ENCODE data around the gene PIK3CG.

The PIK3CG gene

DNA sequence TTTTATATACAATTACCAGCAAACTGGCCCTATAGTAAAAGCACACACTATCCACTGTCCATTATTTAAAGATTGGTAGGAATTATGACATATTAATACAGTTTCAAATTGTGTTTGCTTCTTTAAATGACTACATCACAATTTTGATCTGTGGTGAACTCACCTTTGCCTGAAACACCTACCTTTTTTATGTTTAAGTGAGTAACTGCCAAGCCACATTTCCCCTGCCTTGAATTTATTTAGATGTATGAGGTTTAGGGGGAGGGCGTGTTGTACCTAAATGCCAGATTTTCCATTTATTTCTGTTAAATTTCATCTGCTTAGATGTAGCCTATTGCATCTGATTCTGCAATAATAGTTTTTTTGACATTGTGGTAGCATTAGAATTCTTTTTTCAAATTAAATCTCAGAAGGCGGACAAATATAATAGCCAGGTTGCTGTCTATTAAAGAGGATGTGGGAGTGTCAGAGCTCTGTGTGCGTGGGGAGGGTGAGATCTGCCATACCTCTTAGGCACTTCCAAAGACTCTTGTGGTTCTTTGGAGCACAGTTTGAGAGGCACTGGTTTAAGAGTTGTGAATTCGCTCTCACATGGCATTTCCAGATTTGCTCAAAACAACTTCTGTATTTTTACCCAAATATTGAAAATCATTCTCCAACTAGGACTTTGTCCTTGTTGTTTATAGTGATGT lies 13.8 kb downstream of the PIK3CG start:
- Histone ChIP-seq H2BK15ac (ENCODE audit: low read depth, poor library complexity, severe bottlenecking) (no peak overlapping the region), H3K4me2 (ENCODE audit: low read length, poor library complexity, severe bottlenecking) (no peak overlapping the region), H3K36me3 (ENCODE audit: control insufficient read depth in 1 of 2, insufficient read depth in 2 of 2, low read depth in 1 of 2, low read length in 2 of 2) (no peaks in the 10 kb centered on the region), H4K91ac (ENCODE audit: low read length) (no peak overlapping the region), H4K8ac (ENCODE audit: low read length) (no peak overlapping the region), H3K23ac (ENCODE audit: low read length in 2 of 2) (no peak overlapping the region), H3K9me3 (ENCODE audit: control insufficient read depth, low read length) (no peaks in the 10 kb centered on the region), H3K18ac (ENCODE audit: low read depth in 1 of 2, low read length in 2 of 2) (no peak overlapping the region), H3K4me1 (ENCODE audit: control insufficient read depth, insufficient read depth, low read depth, low read length) (no peaks in the 10 kb centered on the region), H3K9ac (ENCODE audit: low read length) (no peak overlapping the region), H3K27me3 (ENCODE audit: control insufficient read depth in 1 of 2, insufficient read depth in 1 of 2, low read length in 2 of 2) (no peaks in the 10 kb centered on the region), H3K4me3 (ENCODE audit: insufficient read depth in 1 of 2, low read depth in 1 of 2, low read length in 2 of 2) (no peak overlapping the region), H3K14ac (ENCODE audit: low read length in 2 of 2) (no peak overlapping the region), H3K27ac (ENCODE audit: low read length, poor library complexity, severe bottlenecking) (no peak overlapping the region), H2BK120ac (ENCODE audit: low read depth, low read length) (no peak overlapping the region), H3K4ac (ENCODE audit: low read depth in 1 of 2, low read length in 2 of 2) (no peak overlapping the region), H2AFZ (ENCODE audit: low read depth, low read length) (no peak overlapping the region), H2BK5ac (ENCODE audit: low read depth, low read length, poor library complexity, severe bottlenecking) (no peak overlapping the region), H3K79me1 (replicated peaks; ENCODE audit: low read length, poor library complexity, severe bottlenecking) (no peaks in the 10 kb centered on the region), H2AK5ac (ENCODE audit: low read length, severe bottlenecking) (no peak overlapping the region), H2BK12ac (ENCODE audit: low read length in 2 of 2) (no peak overlapping the region)
- DNase-seq = no peak
- WGBS = 97% methylated on average over 2 of the region's 4 CpGs

DNA sequence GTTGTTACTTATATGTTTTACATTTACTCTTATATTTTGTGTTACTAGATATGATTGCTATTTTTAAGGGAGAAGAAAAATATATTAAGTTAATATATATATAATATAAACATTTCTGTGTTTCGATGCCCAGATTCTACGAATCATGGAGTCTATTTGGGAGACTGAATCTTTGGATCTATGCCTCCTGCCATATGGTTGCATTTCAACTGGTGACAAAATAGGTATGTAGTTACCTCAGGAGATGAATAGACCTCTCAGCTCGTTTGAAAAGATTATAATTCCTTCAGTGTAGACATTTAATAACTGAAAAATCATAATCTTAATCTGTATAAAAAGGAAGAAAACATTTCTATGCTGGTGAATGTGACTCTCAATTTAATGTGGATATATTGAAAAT lies 16.9 kb downstream of the PIK3CG start:
- H3K4me2 ChIP-seq (ENCODE audit: low read length, poor library complexity, severe bottlenecking) = no peak overlapping the region
- H4K91ac ChIP-seq (ENCODE audit: low read length) = no peak overlapping the region
- H3K4ac ChIP-seq (ENCODE audit: low read depth in 1 of 2, low read length in 2 of 2) = no peak overlapping the region
- no peak overlapping the region for H3K9ac ChIP-seq (ENCODE audit: low read length)
- H3K4me1 ChIP-seq (ENCODE audit: control insufficient read depth, insufficient read depth, low read depth, low read length) = no peaks in the 10 kb centered on the region
- DNase-seq = no peak
- H3K79me1 ChIP-seq (replicated peaks; ENCODE audit: low read length, poor library complexity, severe bottlenecking) = no peaks in the 10 kb centered on the region
- no peaks in the 10 kb centered on the region for H3K9me3 ChIP-seq (ENCODE audit: control insufficient read depth, low read length)
- H2BK15ac ChIP-seq (ENCODE audit: low read depth, poor library complexity, severe bottlenecking) = no peak overlapping the region
- no peak overlapping the region for H3K18ac ChIP-seq (ENCODE audit: low read depth in 1 of 2, low read length in 2 of 2)
- no peak overlapping the region for H2AFZ ChIP-seq (ENCODE audit: low read depth, low read length)
- H2BK5ac ChIP-seq (ENCODE audit: low read depth, low read length, poor library complexity, severe bottlenecking) = no peak overlapping the region
- no peak overlapping the region for H3K23ac ChIP-seq (ENCODE audit: low read length in 2 of 2)
- no peak overlapping the region for H2BK12ac ChIP-seq (ENCODE audit: low read length in 2 of 2)
- no peak overlapping the region for H2BK120ac ChIP-seq (ENCODE audit: low read depth, low read length)
- H2AK5ac ChIP-seq (ENCODE audit: low read length, severe bottlenecking) = no peak overlapping the region
- no peak overlapping the region for H3K4me3 ChIP-seq (ENCODE audit: insufficient read depth in 1 of 2, low read depth in 1 of 2, low read length in 2 of 2)
- H3K27me3 ChIP-seq (ENCODE audit: control insufficient read depth in 1 of 2, insufficient read depth in 1 of 2, low read length in 2 of 2) = peaks cover 6 to 7% of the 10 kb centered on the region in 2 experiments
- 80% methylated on average over 1 of the region's 3 CpGs for WGBS
- H3K14ac ChIP-seq (ENCODE audit: low read length in 2 of 2) = no peak overlapping the region
- H4K8ac ChIP-seq (ENCODE audit: low read length) = no peak overlapping the region
- no peak overlapping the region for H3K27ac ChIP-seq (ENCODE audit: low read length, poor library complexity, severe bottlenecking)
- H3K36me3 ChIP-seq (ENCODE audit: control insufficient read depth in 1 of 2, insufficient read depth in 2 of 2, low read depth in 1 of 2, low read length in 2 of 2) = no peaks in the 10 kb centered on the region

DNA sequence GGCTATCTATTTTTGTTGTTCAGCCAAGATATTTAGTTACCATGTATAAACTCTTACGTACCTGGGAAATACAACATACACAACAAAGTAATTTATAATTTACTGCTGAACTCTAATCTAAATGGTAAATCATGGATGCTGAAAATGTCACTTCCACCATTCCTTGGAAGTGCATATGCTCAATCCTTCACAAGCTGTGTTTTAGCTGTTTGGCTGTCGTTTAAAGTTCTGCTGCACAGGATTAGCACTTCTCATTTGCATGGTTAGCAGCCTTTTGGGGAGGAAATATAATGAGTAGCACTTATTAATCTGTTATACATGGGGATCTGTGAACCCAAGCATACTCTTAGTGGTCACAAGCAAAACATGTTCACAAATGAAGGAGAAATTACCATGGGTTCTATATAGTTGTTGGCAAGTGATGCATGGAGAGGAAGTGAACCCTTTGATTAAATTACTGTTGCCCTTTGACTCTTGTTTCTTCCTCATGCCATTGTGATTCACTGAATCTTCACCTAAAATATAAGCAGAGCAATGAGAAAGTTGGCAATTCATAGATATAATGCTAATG lies 18.5 kb downstream of the PIK3CG start:
- H3K27me3 ChIP-seq (ENCODE audit: control insufficient read depth in 1 of 2, insufficient read depth in 1 of 2, low read length in 2 of 2) = peaks cover 6 to 7% of the 10 kb centered on the region in 2 experiments
- H3K4ac ChIP-seq (ENCODE audit: low read depth in 1 of 2, low read length in 2 of 2) = no peak overlapping the region
- no peak overlapping the region for H2BK5ac ChIP-seq (ENCODE audit: low read depth, low read length, poor library complexity, severe bottlenecking)
- H3K18ac ChIP-seq (ENCODE audit: low read depth in 1 of 2, low read length in 2 of 2) = no peak overlapping the region
- no peak overlapping the region for H2BK120ac ChIP-seq (ENCODE audit: low read depth, low read length)
- H3K27ac ChIP-seq (ENCODE audit: low read length, poor library complexity, severe bottlenecking) = no peak overlapping the region
- no peak overlapping the region for H3K9ac ChIP-seq (ENCODE audit: low read length)
- H4K8ac ChIP-seq (ENCODE audit: low read length) = no peak overlapping the region
- H2BK12ac ChIP-seq (ENCODE audit: low read length in 2 of 2) = no peak overlapping the region
- H3K79me1 ChIP-seq (replicated peaks; ENCODE audit: low read length, poor library complexity, severe bottlenecking) = no peaks in the 10 kb centered on the region
- no peak overlapping the region for H3K4me2 ChIP-seq (ENCODE audit: low read length, poor library complexity, severe bottlenecking)
- no peak overlapping the region for H4K91ac ChIP-seq (ENCODE audit: low read length)
- no peak overlapping the region for H2BK15ac ChIP-seq (ENCODE audit: low read depth, poor library complexity, severe bottlenecking)
- 78% methylated on average over 1 of the region's 2 CpGs for WGBS
- no peaks in the 10 kb centered on the region for H3K4me1 ChIP-seq (ENCODE audit: control insufficient read depth, insufficient read depth, low read depth, low read length)
- no peak overlapping the region for H2AFZ ChIP-seq (ENCODE audit: low read depth, low read length)
- no peak overlapping the region for H3K14ac ChIP-seq (ENCODE audit: low read length in 2 of 2)
- H2AK5ac ChIP-seq (ENCODE audit: low read length, severe bottlenecking) = no peak overlapping the region
- no peaks in the 10 kb centered on the region for H3K36me3 ChIP-seq (ENCODE audit: control insufficient read depth in 1 of 2, insufficient read depth in 2 of 2, low read depth in 1 of 2, low read length in 2 of 2)
- H3K23ac ChIP-seq (ENCODE audit: low read length in 2 of 2) = no peak overlapping the region
- DNase-seq = no peak
- H3K9me3 ChIP-seq (ENCODE audit: control insufficient read depth, low read length) = no peaks in the 10 kb centered on the region
- H3K4me3 ChIP-seq (ENCODE audit: insufficient read depth in 1 of 2, low read depth in 1 of 2, low read length in 2 of 2) = no peak overlapping the region

DNA sequence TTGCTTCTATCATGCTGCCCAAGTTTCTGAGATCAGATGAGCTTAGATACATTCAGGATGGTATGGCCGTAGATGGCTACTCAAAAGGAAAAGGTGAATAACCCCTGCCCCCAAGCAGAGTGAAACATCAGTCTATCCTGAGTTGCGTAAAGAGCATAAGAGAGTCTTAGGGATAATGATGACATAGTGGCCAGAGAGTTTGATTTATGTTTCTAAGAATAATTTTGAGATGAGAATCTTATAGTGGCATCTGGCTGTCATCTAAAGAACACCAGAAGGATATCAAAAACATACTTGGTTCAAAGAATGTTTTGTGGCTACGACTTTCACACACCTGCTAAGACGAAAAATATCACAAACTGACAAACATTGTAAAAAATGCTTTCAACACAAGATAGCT lies 20.6 kb downstream of the PIK3CG start:
- Histone ChIP-seq H3K23ac (ENCODE audit: low read length in 2 of 2) (no peak overlapping the region), H4K8ac (ENCODE audit: low read length) (no peak overlapping the region), H3K14ac (ENCODE audit: low read length in 2 of 2) (no peak overlapping the region), H3K4me1 (ENCODE audit: control insufficient read depth, insufficient read depth, low read depth, low read length) (no peaks in the 10 kb centered on the region), H3K9ac (ENCODE audit: low read length) (no peak overlapping the region), H3K27ac (ENCODE audit: low read length, poor library complexity, severe bottlenecking) (no peak overlapping the region), H2BK120ac (ENCODE audit: low read depth, low read length) (no peak overlapping the region), H2BK5ac (ENCODE audit: low read depth, low read length, poor library complexity, severe bottlenecking) (no peak overlapping the region), H3K18ac (ENCODE audit: low read depth in 1 of 2, low read length in 2 of 2) (no peak overlapping the region), H4K91ac (ENCODE audit: low read length) (no peak overlapping the region), H2AFZ (ENCODE audit: low read depth, low read length) (no peak overlapping the region), H3K4ac (ENCODE audit: low read depth in 1 of 2, low read length in 2 of 2) (no peak overlapping the region), H3K4me3 (ENCODE audit: insufficient read depth in 1 of 2, low read depth in 1 of 2, low read length in 2 of 2) (no peak overlapping the region), H3K36me3 (ENCODE audit: control insufficient read depth in 1 of 2, insufficient read depth in 2 of 2, low read depth in 1 of 2, low read length in 2 of 2) (no peaks in the 10 kb centered on the region), H3K79me1 (replicated peaks; ENCODE audit: low read length, poor library complexity, severe bottlenecking) (no peaks in the 10 kb centered on the region), H3K4me2 (ENCODE audit: low read length, poor library complexity, severe bottlenecking) (no peak overlapping the region), H2BK15ac (ENCODE audit: low read depth, poor library complexity, severe bottlenecking) (no peak overlapping the region), H2BK12ac (ENCODE audit: low read length in 2 of 2) (no peak overlapping the region), H3K9me3 (ENCODE audit: control insufficient read depth, low read length) (no peaks in the 10 kb centered on the region), H3K27me3 (ENCODE audit: control insufficient read depth in 1 of 2, insufficient read depth in 1 of 2, low read length in 2 of 2) (peaks cover 6 to 7% of the 10 kb centered on the region in 2 experiments), H2AK5ac (ENCODE audit: low read length, severe bottlenecking) (no peak overlapping the region)
- 94% methylated on average over 4 of the region's 4 CpGs for WGBS
- DNase-seq = no peak
